AG09319 (cell line): ENCODE measurements around the gene RAP2C.

Experiments used
- DNase-seq: peaks from one replicate; pipeline ENCODE4 v3.0.0-alpha.2; 2010; ENCODE audit warnings: low read depth; ENCODE audit errors: extremely low read depth
- TF ChIP-seq, protein P1 (sequence below): IDR thresholded peaks from 2 replicates; pipeline ENCODE4 v1.5.1; 2011; ENCODE audit warnings: low read depth, mild to moderate bottlenecking, inconsistent platforms, low read length, moderate library complexity

The RAP2C gene

DNA sequence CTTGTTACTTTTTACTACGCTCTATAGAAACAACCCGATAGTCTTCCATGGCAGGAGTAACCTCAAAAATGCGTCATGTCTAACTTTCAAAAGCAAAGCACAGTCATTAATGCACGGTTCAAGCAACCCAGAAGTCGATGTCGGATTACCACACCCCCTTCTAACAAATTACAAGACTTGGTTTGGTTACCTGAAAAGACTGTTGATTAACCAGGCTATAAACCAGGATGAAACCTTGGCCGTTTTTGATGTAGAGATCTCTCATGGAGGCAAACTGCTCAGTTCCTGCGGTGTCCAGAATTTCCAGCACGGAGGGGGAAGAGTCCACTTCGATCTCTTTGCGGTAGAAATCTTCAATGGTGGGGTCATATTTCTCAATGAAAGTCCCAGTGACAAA lies 2.4 kb downstream of the RAP2C start:
- TF ChIP-seq, protein P1, sequence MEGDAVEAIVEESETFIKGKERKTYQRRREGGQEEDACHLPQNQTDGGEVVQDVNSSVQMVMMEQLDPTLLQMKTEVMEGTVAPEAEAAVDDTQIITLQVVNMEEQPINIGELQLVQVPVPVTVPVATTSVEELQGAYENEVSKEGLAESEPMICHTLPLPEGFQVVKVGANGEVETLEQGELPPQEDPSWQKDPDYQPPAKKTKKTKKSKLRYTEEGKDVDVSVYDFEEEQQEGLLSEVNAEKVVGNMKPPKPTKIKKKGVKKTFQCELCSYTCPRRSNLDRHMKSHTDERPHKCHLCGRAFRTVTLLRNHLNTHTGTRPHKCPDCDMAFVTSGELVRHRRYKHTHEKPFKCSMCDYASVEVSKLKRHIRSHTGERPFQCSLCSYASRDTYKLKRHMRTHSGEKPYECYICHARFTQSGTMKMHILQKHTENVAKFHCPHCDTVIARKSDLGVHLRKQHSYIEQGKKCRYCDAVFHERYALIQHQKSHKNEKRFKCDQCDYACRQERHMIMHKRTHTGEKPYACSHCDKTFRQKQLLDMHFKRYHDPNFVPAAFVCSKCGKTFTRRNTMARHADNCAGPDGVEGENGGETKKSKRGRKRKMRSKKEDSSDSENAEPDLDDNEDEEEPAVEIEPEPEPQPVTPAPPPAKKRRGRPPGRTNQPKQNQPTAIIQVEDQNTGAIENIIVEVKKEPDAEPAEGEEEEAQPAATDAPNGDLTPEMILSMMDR: no peak
- no peak for DNase-seq

DNA sequence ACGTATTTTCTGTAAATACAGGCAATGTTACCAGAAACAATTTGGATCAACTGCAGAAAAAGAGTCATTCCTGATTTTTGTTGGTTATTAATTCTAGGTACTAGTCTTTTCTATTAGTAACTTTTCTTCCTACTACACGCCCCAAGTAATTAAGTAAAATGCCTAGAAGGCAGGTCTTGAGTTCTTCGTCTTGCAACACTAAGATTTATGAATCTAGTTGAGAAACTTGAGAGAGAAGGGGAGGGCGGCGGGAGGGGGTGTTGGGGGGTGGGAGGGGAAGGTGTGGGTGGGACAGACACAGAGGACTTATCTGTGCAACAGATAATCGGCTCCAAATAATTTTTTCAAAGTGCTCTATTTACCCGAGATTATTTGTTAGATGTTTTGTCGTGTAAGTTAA lies 3.0 kb downstream of the RAP2C start:
- DNase-seq: no peak
- TF ChIP-seq, protein P1: no peak

GRCh38 chrX:132214518-132214917 lies 4.7 kb downstream of the RAP2C start:
- no peak for DNase-seq
- TF ChIP-seq, protein P1: no peak

GRCh38 chrX:132209527-132209926 lies 9.7 kb downstream of the RAP2C start:
- TF ChIP-seq, protein P1: no peak
- DNase-seq: no peak

- TF ChIP-seq, protein P1: no peak
Measured at GRCh38 chrX:132208422-132208821, 10.8 kb downstream of the RAP2C start.

GRCh38 chrX:132207996-132208395 lies 11.3 kb downstream of the RAP2C start:
- TF ChIP-seq, protein P1: no peak
- no peak for DNase-seq

More at GRCh38 chrX:132208422-132208821, 10.8 kb downstream of the RAP2C start:
- no peak for DNase-seq

GRCh38 chrX:132206259-132206658 lies 13.0 kb downstream of the RAP2C start:
- no peak for DNase-seq
- TF ChIP-seq, protein P1: no peak

DNA sequence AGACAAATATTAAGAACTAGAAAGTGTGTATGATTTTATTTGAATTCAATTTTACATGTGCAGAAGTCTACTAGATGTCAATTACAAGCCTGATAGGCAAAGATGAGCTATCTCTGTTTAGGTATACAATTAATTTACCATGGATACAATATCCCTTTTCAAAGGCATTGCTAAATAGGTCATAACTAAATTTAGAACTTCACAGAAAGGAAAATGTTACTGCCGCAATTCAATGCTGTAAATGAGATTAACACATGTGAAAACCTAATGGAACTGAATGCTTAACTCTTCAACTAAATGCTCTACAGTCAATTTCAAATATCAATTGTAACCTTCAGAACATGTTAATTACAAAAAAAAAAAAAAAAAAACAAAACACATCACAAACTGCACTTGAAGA lies 14.6 kb downstream of the RAP2C start:
- no peak for DNase-seq
- TF ChIP-seq, protein P1: no peak
